GM20000 (cell line): Measurements from ENCODE around the gene SYDE1.

Source experiments
- DNase-seq: peaks from one replicate; pipeline ENCODE4 v3.0.0; 2012; ENCODE audit warnings: low spot score
- CTCF ChIP-seq: IDR thresholded peaks from 2 replicates; pipeline ENCODE4 v1.5.1; 2012; ENCODE audit warnings: mild to moderate bottlenecking, control low read depth; ENCODE audit errors: extremely low read depth, missing control alignments

SYDE1 gene

GRCh38 chr19:15109768-15110417 is 2.7 kb downstream of the SYDE1 start:
- TF ChIP-seq CTCF: no peak
- DNase-seq: no peak

DNA sequence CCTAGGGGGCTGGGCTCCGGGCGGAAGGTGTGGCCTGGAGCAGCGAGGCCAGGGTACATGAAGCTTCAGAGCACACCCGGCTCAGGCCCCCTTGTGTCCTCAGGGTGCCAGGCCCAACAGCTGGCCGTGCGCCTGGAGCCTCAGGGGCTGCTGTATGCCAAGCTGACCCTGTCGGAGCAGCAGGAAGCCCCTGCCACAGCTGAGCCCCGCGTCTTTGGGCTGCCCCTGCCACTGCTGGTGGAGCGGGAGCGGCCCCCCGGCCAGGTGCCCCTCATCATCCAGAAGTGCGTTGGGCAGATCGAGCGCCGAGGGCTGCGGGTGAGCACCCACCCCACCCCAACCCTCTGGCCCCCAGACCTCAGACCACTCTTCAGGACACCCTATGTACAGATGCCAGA is 3.2 kb downstream of the SYDE1 start:
- no peak for DNase-seq
- TF ChIP-seq CTCF: no peak

- no peak for TF ChIP-seq CTCF
- DNase-seq: no peak
These were observed 4.6 kb downstream of the SYDE1 start for GRCh38 chr19:15111758-15112157.

- TF ChIP-seq CTCF: no peak
- no peak for DNase-seq
These were observed 5.2 kb downstream of the SYDE1 start for GRCh38 chr19:15112385-15112784.

- no peak for TF ChIP-seq CTCF
- no peak for DNase-seq
These were observed 6.3 kb downstream of the SYDE1 start for GRCh38 chr19:15113245-15114152.

DNA sequence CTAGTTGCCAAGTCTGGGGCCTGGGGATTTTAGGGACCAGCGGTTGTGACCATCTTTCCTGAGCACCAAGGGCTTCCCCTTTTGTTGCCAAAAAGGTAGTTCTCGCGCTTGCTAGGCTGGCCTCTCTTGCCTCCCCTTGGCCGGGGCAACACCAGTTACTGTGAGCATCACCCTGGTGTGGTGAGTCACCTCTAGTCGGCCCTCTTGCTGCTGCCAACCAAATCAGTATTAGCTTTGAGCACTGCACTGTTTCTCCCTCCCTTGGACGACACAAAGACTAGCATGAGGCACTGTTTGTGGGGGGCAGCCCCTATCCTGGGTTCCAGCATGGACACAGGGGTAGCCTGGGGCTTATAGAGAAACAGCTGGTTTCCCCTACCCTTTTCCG is 6.9 kb downstream of the SYDE1 start:
- no peak for TF ChIP-seq CTCF
- no peak for DNase-seq

- TF ChIP-seq CTCF: no peak
- DNase-seq: no peak
These were observed 7.9 kb downstream of the SYDE1 start for GRCh38 chr19:15115080-15115479.
